Activated B cell treated with CpG ODN at 0.5 μM for 24 hours (primary cell): ENCODE data around the gene ELSPBP1. TPM values are rescaled to one million over a fixed set of nuclear protein-coding genes. Genes with fewer than 3 reads are reported as not detected.

ENCODE experiments used
- ATAC-seq: fragments of 200-7000 bp; cut with Tn5 transposase; one replicate; pipeline ENCODE4 v1.10.0; 2021; ENCODE audit warnings: low read depth, mild to moderate bottlenecking, moderate library complexity
- CTCF ChIA-PET: fragments of 350-600 bp; sonication (Branson Sonifier 250); formaldehyde crosslinking; loops from one replicate; lab custom pipeline; 2021; ENCODE audit warnings: antibody characterized with exemption; lab: Charles Lee
- POLR2A ChIA-PET: fragments of 350-600 bp; sonication (Branson Sonifier 250); formaldehyde crosslinking; loops from one replicate; lab custom pipeline; 2021; ENCODE audit warnings: antibody characterized with exemption; lab: Charles Lee
- DNase-seq: peaks from one replicate; pipeline ENCODE4 v3.0.0; 2022
- H3K27ac Mint-ChIP-seq: one replicate; pipeline ENCODE4 v1.8.0; 2020; ENCODE audit warnings: mixed read lengths
- H3K27me3 Mint-ChIP-seq: one replicate; pipeline ENCODE4 v1.8.0; 2021; ENCODE audit warnings: mixed read lengths
- H3K36me3 Mint-ChIP-seq: one replicate; pipeline ENCODE4 v1.8.0; 2021; ENCODE audit warnings: low read depth, mixed read lengths
- H3K4me1 Mint-ChIP-seq: one replicate; pipeline ENCODE4 v1.8.0; 2021; ENCODE audit warnings: mixed read lengths
- H3K4me3 Mint-ChIP-seq: one replicate; pipeline ENCODE4 v1.8.0; 2020; ENCODE audit warnings: mild to moderate bottlenecking, mixed read lengths
- H3K9me3 Mint-ChIP-seq: one replicate; pipeline ENCODE4 v1.8.0; 2020; ENCODE audit warnings: mixed read lengths
- intact Hi-C: fragments of 100-400 bp; cut with micrococcal nuclease; formaldehyde crosslinking; loops from one replicate; pipeline ENCODE4 v1.15.1; 2024
- total RNA-seq: library from RNA; stranded (reverse); gene quantifications from 2 replicates; pipeline ENCODE4 v1.2.3, GENCODE V29; 2022
- TF ChIP-seq, protein P1 (sequence below): fragments of 200-600 bp; IDR thresholded peaks from one replicate; pipeline ENCODE4 v1.8.0; 2022; ENCODE audit warnings: antibody characterized with exemption, mild to moderate bottlenecking

ELSPBP1 gene
- total RNA-seq, 1 donor from 2014 or later, result not detected

GRCh38 chr19:47992070-47992469 is 2.4 kb upstream of the ELSPBP1 start, which contains the start of gene BSPH1:
Gene BSPH1 (minus strand): TSS chr19:47992170. CDS start chr19:47992081, 89 bp downstream.
- CTCF ChIA-PET, result no interaction called here
- DNase-seq, result no peak
- TF ChIP-seq, protein P1, sequence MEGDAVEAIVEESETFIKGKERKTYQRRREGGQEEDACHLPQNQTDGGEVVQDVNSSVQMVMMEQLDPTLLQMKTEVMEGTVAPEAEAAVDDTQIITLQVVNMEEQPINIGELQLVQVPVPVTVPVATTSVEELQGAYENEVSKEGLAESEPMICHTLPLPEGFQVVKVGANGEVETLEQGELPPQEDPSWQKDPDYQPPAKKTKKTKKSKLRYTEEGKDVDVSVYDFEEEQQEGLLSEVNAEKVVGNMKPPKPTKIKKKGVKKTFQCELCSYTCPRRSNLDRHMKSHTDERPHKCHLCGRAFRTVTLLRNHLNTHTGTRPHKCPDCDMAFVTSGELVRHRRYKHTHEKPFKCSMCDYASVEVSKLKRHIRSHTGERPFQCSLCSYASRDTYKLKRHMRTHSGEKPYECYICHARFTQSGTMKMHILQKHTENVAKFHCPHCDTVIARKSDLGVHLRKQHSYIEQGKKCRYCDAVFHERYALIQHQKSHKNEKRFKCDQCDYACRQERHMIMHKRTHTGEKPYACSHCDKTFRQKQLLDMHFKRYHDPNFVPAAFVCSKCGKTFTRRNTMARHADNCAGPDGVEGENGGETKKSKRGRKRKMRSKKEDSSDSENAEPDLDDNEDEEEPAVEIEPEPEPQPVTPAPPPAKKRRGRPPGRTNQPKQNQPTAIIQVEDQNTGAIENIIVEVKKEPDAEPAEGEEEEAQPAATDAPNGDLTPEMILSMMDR, result no peak
- no peaks in the 10 kb centered on the region for H3K4me1 Mint-ChIP-seq
- ATAC-seq, result no peak
- no peak within 1 kb of the TSS for H3K4me3 Mint-ChIP-seq
- H3K27ac Mint-ChIP-seq, result no peak within 1 kb of the TSS
- POLR2A ChIA-PET, result no interaction called here
- H3K36me3 Mint-ChIP-seq, result no peaks in the 10 kb centered on the region
- H3K9me3 Mint-ChIP-seq, result no peaks in the 10 kb centered on the region
- peaks cover 12% of the 10 kb centered on the region for H3K27me3 Mint-ChIP-seq
- intact Hi-C loops, result no loop called here

- ChIA-PET CTCF (no interaction called here), POLR2A (no interaction called here)
- DNase-seq, result no peak
- H3K4me1 Mint-ChIP-seq, result no peaks in the 10 kb centered on the region
- H3K4me3 Mint-ChIP-seq, result no peak overlapping the region
- no peak overlapping the region for H3K27ac Mint-ChIP-seq
- H3K36me3 Mint-ChIP-seq, result no peaks in the 10 kb centered on the region
- TF ChIP-seq, protein P1, result no peak
- intact Hi-C loops, result no loop called here
- peaks cover 5% of the 10 kb centered on the region for H3K27me3 Mint-ChIP-seq
- no peaks in the 10 kb centered on the region for H3K9me3 Mint-ChIP-seq
- ATAC-seq, result no peak
These were observed 1.8 kb downstream of the ELSPBP1 start for GRCh38 chr19:47996230-47996727.

DNA sequence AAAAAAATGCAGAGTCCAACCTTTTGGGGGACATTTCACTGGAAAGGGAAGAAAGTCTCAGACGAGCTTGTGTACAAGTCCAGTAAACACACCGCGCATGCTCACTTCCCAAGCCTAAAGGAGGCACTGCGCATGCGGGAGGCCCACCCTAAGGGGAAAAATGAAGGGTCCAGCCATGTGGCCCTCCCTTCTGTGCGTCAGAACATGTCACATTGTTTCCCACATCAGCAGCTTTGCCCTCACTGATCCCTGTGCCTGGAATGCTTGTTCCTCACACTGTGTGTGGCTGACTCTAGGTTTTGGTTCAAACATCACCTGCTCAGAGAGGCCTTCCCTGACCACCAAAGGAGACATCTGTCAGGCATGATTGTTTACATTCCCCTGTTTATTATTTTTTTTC is 4.4 kb downstream of the ELSPBP1 start:
- CTCF ChIA-PET, result interaction anchor here (0.6 kb wide), 1 partner anchor 27 kb away, joined by 4 read pairs; no protein-coding TSS in a partner anchor
- H3K9me3 Mint-ChIP-seq, result no peaks in the 10 kb centered on the region
- POLR2A ChIA-PET, result no interaction called here
- H3K27me3 Mint-ChIP-seq, result peaks cover 14% of the 10 kb centered on the region
- no peak for DNase-seq
- H3K27ac Mint-ChIP-seq, result no peak overlapping the region
- no peak overlapping the region for H3K4me3 Mint-ChIP-seq
- no peak for ATAC-seq
- intact Hi-C loops, result no loop called here
- no peaks in the 10 kb centered on the region for H3K36me3 Mint-ChIP-seq
- TF ChIP-seq, protein P1, result no peak
- H3K4me1 Mint-ChIP-seq, result no peaks in the 10 kb centered on the region

DNA sequence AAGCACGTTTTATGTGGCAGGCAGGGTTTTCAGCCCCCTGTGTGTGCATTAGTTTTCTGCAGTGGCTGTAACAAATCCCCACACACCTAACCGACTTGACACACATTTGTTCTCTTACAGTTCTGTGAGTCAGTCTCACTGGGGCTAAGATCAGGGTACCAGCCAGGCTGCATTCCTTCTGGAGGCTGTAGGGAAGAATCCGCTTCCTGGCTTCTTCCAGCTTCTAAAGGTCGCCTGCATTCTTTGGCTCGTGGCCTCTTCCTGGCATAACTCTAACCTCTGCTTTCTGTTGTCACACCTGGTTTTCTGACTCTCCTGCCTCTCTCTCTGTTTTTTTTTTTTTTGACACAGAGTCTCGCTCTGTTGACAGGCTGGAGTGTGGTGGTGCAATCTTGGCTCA is 6.4 kb downstream of the ELSPBP1 start:
- Mint-ChIP-seq H3K27ac (no peak overlapping the region), H3K27me3 (peaks cover 13% of the 10 kb centered on the region), H3K4me3 (no peak overlapping the region), H3K9me3 (no peaks in the 10 kb centered on the region), H3K4me1 (no peaks in the 10 kb centered on the region), H3K36me3 (no peaks in the 10 kb centered on the region)
- DNase-seq, result no peak
- ATAC-seq, result no peak
- ChIA-PET POLR2A (no interaction called here), CTCF (no interaction called here)
- TF ChIP-seq, protein P1, result no peak
- intact Hi-C loops, result no loop called here

GRCh38 chr19:48004236-48004635 is 9.8 kb downstream of the ELSPBP1 start:
- ChIA-PET CTCF (no interaction called here), POLR2A (no interaction called here)
- Mint-ChIP-seq H3K9me3 (peaks cover 4% of the 10 kb centered on the region), H3K27me3 (peaks cover 15% of the 10 kb centered on the region), H3K4me3 (no peak overlapping the region), H3K36me3 (no peaks in the 10 kb centered on the region), H3K4me1 (no peaks in the 10 kb centered on the region), H3K27ac (no peak overlapping the region)
- no peak for DNase-seq
- TF ChIP-seq, protein P1, result no peak
- no peak for ATAC-seq
- intact Hi-C loops, result no loop called here
